Activated naive CD4-positive, alpha-beta T cell treated with anti-CD3 and anti-CD28 coated beads, Interleukin-2, amount 50 U/mL, for 16 hours (primary cell): ENCODE measurements around the gene NARS2.
"Not testable (repeated sequence)": the region's sequence is repeated elsewhere in the genome, so short reads cannot be mapped to it uniquely, and the experiment has no call there.

Experiments
- DNase-seq: peaks from one replicate; pipeline ENCODE4 v3.0.0-alpha.2; 2020

Gene NARS2

GRCh38 chr11:78472382-78472781 lies 102.3 kb downstream of the NARS2 start:
- no peak for DNase-seq

GRCh38 chr11:78470861-78471442 lies 103.7 kb downstream of the NARS2 start:
- no peak for DNase-seq

GRCh38 chr11:78469896-78470295 lies 104.8 kb downstream of the NARS2 start:
- no peak for DNase-seq

- no peak for DNase-seq
Observed at GRCh38 chr11:78467931-78468330, 106.7 kb downstream of the NARS2 start.

- DNase-seq, result no peak
Observed at GRCh38 chr11:78467370-78467769, 107.3 kb downstream of the NARS2 start.

GRCh38 chr11:78465169-78465942 lies 109.3 kb downstream of the NARS2 start:
- no peak for DNase-seq

GRCh38 chr11:78464787-78465168 lies 109.9 kb downstream of the NARS2 start:
- not testable (repeated sequence) for DNase-seq

GRCh38 chr11:78460471-78460870 lies 114.2 kb downstream of the NARS2 start:
- no peak for DNase-seq

GRCh38 chr11:78459738-78460137 lies 114.9 kb downstream of the NARS2 start:
- DNase-seq, result no peak

- DNase-seq, result no peak
Observed at GRCh38 chr11:78457448-78457847, 117.2 kb downstream of the NARS2 start.

- no peak for DNase-seq
Observed at GRCh38 chr11:78453140-78453935, 121.3 kb downstream of the NARS2 start.

GRCh38 chr11:78451371-78452150 lies 123.1 kb downstream of the NARS2 start:
- DNase-seq, result no peak

- DNase-seq, result no peak
Observed at GRCh38 chr11:78450866-78451265, 123.8 kb downstream of the NARS2 start.

GRCh38 chr11:78449866-78450265 lies 124.8 kb downstream of the NARS2 start:
- no peak for DNase-seq

GRCh38 chr11:78446210-78446609 lies 128.5 kb downstream of the NARS2 start:
- DNase-seq, result no peak

GRCh38 chr11:78444726-78445125 lies 129.9 kb downstream of the NARS2 start:
- no peak for DNase-seq

- no peak for DNase-seq
Observed at GRCh38 chr11:78441956-78442355, 132.7 kb downstream of the NARS2 start.

GRCh38 chr11:78438298-78438975 lies 136.2 kb downstream of the NARS2 start:
- no peak for DNase-seq

- no peak for DNase-seq
Observed at GRCh38 chr11:78432956-78433355, 141.7 kb downstream of the NARS2 start.

- peak; percentile 12 for DNase-seq
Observed at GRCh38 chr11:78432058-78432515, 142.6 kb downstream of the NARS2 start.

GRCh38 chr11:78429660-78430059 lies 145.0 kb downstream of the NARS2 start:
- DNase-seq, result no peak

- no peak for DNase-seq
Observed at GRCh38 chr11:78429209-78429608, 145.5 kb downstream of the NARS2 start.
